Choroid plexus epithelial cell (primary cell): Measurements from ENCODE around the gene EPHA2.
A peak's percentile ranks its signal among the peaks of the same experiment; 100 is the strongest.

Source experiments
- DNase-seq: peaks from one replicate; pipeline ENCODE4 v3.0.0-alpha.2; 2010; ENCODE audit warnings: low read depth
- H3K4me3 ChIP-seq: 2 replicates; pipeline ENCODE4 v1.5.1; 2011; ENCODE audit warnings: low read depth, mild to moderate bottlenecking, control low read depth, low read length, moderate library complexity
- TF ChIP-seq, protein P1 (sequence below): conservative IDR thresholded peaks from 2 replicates; pipeline ENCODE4 v1.5.1; 2011; ENCODE audit warnings: low read depth, mild to moderate bottlenecking, control low read depth, inconsistent platforms, low read length, moderate library complexity

The EPHA2 gene

DNA sequence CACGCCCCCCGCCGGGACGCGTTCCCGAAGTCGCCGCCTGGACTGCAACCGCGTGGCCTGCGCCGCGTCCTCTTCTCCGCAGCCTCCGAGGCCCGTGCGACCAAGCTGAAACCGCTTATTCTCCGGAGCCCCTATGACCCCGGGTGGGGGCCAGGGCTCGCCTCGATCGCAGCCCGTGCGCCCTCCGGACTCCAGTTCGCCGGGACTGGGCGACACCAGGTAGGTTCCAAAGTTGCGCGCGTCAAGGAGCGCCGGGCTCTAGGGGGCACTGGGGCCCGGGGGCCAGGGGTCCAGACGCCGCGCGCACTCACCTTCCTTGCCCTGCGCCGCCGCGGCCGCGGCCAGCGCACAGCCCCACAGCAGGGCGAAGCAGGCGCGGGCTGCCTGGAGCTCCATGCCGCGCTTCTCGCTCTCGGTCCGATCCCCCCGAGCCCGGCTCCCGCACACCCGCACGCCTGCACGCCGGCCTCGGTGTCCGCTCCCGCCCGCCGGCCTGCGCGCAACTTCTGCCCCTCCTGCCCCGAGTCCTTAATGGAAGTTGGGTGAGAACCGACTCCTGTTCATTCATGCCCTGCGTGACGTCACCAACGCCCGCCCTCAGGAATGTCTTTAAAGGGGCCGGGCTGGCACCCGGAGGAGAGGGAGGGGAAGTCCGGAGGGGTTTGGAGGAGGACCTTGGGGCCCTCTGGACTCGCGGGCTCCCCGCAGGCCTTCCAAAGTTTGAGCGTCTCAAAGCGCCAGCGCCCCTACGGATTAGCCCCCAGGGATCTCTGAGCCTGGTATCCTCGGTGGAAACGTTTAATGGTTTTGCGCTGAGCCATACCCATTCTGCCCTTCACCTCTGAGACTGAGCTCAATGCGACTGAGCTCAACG, at the start of gene EPHA2:
Gene EPHA2, minus strand, starts transcription at position 533 of the 874 bp plus-strand sequence. Its CDS starts 137 bp downstream, at position 396.
- H3K4me3 ChIP-seq, result peak within 1 kb of the TSS; percentile 85
- peak; percentile 83 for DNase-seq
- TF ChIP-seq, protein P1, sequence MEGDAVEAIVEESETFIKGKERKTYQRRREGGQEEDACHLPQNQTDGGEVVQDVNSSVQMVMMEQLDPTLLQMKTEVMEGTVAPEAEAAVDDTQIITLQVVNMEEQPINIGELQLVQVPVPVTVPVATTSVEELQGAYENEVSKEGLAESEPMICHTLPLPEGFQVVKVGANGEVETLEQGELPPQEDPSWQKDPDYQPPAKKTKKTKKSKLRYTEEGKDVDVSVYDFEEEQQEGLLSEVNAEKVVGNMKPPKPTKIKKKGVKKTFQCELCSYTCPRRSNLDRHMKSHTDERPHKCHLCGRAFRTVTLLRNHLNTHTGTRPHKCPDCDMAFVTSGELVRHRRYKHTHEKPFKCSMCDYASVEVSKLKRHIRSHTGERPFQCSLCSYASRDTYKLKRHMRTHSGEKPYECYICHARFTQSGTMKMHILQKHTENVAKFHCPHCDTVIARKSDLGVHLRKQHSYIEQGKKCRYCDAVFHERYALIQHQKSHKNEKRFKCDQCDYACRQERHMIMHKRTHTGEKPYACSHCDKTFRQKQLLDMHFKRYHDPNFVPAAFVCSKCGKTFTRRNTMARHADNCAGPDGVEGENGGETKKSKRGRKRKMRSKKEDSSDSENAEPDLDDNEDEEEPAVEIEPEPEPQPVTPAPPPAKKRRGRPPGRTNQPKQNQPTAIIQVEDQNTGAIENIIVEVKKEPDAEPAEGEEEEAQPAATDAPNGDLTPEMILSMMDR, result no peak

DNA sequence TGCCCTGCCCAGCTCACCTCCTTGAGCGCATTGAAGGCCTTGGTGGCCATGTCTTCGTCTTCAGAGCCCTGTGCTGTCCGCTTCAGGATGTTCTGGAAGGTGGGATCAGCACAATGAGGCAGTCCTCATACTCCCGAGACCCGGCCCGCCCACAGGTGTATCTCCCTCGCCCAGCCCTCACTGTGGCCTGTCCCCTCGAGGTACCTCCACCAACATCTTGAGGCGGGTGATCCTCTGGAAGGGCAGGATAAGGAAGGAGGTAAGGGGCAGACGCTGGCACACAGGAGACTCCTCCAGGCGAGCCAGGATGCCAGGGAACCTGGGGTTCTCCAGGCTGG, 49.4 kb upstream of the EPHA2 start:
- TF ChIP-seq, protein P1, result no peak
- no peak overlapping the region for H3K4me3 ChIP-seq
- no peak for DNase-seq

DNA sequence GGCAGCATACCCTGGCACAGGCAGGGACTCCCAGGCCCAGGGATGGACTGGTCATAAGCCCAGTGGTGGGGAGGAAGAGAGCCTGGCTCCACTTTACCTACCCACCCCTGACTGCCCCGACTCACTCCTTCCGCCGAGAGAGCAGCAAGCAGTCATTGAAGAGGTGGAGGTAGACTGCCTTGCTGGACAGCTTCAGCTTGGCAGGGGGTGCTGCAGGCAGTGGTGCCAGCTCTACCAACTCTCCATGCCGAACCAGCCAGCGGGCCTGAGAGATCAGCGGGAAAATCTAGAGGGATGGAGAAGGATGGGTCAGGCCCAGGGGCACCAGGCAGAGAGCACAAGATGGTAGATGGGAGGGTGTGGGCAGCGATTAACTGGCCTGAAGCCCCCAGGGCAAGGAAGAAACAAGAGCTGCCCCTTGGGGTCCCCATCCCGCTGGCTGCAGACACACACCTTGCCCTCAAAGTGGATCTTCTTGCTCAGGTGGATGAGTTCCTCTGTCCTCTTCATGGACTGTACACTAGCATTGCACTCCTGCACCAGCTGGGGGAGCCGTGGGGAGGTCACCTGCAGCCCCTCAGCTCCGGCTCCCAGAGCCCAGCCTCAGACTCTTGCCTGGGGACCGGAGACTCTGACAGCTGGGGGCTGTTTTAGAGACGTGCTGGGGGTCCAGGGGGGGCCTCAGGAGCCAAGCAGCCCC, 48.9 kb upstream of the EPHA2 start:
- TF ChIP-seq, protein P1, result peak; percentile 66
- DNase-seq, result peak; percentile 47
- H3K4me3 ChIP-seq, result no peak overlapping the region

DNA sequence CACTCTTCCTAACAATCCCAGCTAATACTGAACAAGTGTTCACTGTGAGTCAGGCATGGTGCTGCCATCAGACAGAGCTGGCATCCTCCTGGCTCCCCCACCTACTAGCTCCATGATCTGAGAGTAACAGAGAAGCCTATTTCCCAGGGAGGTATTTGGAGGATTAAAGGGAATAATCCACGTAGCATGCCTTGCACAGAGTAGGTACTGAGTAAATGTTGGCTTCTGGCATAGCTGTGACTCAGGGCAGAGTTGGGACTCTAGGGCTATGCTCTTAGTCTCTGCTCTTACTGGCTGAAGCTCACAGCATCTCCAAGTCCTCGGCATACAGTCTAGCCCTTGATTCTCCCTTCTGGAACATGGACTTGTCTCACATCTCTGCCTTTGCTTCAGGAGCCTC, 48.3 kb upstream of the EPHA2 start:
- H3K4me3 ChIP-seq, result no peak overlapping the region
- no peak for DNase-seq
- TF ChIP-seq, protein P1, result no peak

DNA sequence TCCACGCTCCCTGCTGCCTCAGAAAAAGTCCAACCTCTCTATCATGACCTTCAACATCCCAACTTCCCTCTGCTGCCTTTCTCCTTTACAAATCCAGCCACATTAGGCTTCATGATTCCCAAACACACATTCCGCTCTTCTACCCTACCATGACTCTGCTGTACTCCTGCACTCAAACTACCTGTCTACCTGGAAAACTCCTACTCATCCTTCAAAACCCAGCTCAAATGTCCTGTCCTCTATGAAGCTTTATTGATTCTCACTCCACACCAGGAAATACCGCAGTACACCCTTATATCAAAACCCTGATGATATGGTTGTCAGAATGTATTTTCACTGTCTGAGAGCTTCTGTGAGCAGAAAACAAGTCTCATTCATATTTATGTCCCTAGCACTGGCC, 47.7 kb upstream of the EPHA2 start:
- H3K4me3 ChIP-seq, result no peak overlapping the region
- TF ChIP-seq, protein P1, result no peak
- DNase-seq, result no peak

DNA sequence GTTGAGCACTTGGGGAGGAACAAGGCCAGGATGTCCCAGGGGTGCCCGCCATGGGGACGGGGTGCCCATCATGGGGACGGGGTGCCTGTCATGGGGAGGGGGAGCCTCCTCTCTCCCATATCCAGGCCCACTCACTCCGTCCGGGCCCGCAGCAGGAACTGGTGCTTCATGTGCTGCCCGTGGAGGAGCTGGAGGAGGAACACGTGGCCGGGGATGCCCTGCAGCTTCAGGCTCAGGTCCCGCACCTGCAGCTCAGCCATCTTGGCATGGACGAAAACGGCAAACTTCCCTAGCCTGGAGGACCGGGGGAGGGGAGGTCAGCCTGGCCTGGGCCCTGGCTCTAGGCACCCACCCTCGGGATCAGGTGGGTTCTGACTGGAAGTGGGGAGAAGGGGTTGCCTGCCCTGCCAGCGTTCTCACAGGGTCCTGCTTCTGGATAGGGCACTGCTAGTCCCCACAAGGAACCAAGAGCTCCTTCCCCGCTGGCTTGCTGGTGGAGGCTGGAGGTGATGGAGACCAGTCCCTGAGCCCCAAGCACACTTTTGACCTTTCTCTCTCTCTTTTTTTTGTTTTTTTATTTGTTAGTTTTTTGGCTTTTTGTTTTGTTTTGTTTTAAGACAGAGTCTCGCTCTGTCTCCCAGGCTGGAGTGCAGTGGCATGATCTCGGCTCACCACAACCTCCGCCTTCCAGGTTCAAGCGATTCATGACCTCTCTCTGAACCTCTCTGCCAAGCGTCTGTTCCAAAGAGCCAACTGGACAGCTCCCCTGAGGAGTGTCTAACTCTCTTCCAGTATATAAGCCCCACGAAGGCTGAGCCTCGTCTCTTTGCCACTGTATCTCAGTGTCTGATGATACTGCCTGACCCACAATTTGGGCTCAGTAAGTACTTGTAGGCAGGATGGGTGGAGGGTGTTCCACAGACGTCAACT, 46.7 kb upstream of the EPHA2 start:
- no peak overlapping the region for H3K4me3 ChIP-seq
- TF ChIP-seq, protein P1, result no peak

More for the DNA sequence above, 46.7 kb upstream of the EPHA2 start:
- DNase-seq, result no peak
